GM18507 (cell line): ENCODE data around the gene ZC3H12D.
"Not testable (repeated sequence)": the region's sequence is repeated elsewhere in the genome, so short reads cannot be mapped to it uniquely, and the experiment has no call there.

Experiments
- DNase-seq: peaks from one replicate; pipeline ENCODE4 v3.0.0; 2011; ENCODE audit warnings: low read depth; ENCODE audit not compliant: insufficient read length; ENCODE audit errors: extremely low spot score
- FAIRE-seq: peaks from 2 replicates; lab custom pipeline; 2011; peaks lifted over from hg19 to GRCh38; lab: Jason Lieb, UNC

ZC3H12D gene

GRCh38 chr6:149484733-149485700 is at the start of gene ZC3H12D:
Gene ZC3H12D (minus strand): TSS chr6:149485014. CDS start chr6:149474543, 10,471 bp downstream.
- DNase-seq, result no peak

GRCh38 chr6:149529650-149530049 is 44.8 kb upstream of the ZC3H12D start:
- FAIRE-seq (no peak), DNase-seq (no peak)

More at GRCh38 chr6:149484733-149485700, at the start of gene ZC3H12D:
- peak; percentile 85 for FAIRE-seq

DNA sequence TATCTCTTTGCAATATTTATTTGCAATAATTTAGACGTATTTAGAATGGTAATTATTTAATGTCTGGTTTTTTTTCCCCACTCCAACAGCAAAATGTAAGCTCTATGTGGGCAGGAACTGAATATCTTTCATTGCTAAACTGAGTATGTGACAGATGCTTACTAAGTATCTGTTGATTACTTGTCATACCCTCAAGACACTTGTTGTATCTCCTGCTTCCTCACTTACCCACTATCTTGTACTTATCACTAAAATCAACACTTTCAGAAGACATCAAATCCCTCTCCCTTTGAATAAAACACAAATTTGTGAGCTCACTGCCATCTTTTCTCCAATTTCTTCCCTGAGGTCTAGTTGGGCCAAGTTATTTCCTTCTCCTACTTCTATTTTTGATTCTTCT is 30.7 kb upstream of the ZC3H12D start:
- DNase-seq (no peak), FAIRE-seq (peak; percentile 24)

DNA sequence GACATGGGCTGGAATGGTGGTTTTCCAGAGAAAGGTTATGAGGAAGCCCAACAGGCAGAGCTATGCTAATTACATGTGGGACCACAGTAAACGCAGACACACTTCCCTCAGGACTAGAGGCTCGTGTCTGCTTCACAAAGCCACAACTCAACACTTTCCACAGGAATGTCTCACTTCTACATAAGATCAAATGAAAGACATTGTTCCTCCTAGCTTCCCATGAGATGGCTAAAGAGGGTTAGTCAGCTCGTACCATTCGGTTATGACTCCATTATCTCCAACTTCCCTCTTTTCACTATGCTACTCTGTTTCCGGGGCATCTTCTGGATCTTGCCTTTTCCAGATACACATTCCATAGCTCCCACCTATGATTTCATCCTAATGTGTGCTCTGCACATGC is 29.1 kb upstream of the ZC3H12D start:
- FAIRE-seq, result no peak
- no peak for DNase-seq

DNA sequence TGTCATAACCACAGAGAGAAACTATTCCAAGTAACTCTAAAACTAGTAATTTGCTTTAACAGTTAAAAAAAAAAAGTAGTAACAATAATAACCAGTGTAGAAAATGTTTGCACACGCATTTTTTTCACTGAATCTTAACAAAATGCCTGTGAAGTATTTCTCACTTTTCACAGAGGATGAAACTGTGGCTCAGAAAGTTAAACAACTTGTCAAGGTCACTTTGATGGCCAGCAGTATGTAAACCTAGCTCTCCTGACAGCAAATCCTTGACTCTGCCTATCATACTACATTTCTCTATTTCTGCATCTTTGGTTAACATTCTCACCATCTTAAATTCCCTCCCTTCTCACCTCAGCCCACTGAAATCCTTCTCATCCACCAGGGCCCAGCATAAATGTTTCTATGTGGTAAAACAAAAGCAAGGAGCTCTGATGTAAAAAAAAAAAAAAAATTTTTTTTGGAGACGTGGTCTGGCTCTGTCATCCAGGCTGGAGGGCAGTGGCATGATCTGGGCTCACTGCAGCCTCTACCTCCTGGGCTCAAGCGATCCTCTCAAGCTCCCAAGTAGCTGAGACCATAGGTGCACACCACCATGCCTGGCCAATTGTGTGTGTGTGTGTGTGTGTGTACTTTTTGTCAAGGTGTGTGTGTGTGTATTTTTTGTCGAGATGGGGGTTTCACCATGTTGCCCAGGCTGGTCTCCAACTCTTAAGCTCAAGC is 26.1 kb upstream of the ZC3H12D start:
- DNase-seq, result no peak
- FAIRE-seq, result no peak

DNA sequence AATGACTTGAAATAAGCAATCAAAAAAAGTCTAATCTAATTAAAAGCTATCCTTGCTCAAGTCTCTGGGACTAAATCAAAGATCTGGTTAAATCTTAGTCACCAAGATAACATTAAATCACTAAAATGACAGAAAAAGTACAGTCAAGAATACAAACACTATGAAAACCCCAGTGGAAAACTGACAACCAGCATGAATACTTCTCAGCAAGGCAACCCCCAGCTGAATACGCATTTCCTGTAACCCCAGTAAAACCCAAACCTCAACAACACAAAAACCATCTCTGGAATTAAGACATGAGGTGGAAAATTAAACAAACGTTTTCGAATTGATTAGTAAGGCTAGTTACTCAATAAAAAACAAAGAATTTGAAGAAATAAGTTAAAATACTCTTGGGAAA is 23.7 kb upstream of the ZC3H12D start:
- DNase-seq (no peak), FAIRE-seq (peak; percentile 48)

- FAIRE-seq (no peak), DNase-seq (no peak)
Measured at GRCh38 chr6:149503872-149504271, 19.1 kb upstream of the ZC3H12D start.

GRCh38 chr6:149503276-149503675 is 18.5 kb upstream of the ZC3H12D start:
- FAIRE-seq (no peak), DNase-seq (no peak)

DNA sequence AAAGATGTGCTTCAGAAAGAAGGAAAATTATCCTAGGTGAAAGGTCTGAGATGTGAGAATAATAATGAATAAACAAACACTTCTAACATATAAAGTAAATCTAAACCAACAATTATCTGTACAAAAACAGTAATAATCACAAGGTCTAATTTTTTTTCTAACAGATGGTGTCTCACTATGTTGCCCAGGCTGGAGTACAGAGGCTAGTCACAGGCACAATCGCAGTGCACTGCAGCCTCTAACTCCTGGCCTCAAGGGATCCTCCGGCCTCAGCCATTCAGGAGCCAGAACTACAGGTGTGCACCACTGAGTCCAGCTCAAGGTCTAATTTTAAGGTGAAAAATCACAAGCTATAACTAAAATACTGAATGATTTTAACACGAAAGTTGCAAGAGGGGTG is 17.0 kb upstream of the ZC3H12D start:
- FAIRE-seq, result no peak

DNA sequence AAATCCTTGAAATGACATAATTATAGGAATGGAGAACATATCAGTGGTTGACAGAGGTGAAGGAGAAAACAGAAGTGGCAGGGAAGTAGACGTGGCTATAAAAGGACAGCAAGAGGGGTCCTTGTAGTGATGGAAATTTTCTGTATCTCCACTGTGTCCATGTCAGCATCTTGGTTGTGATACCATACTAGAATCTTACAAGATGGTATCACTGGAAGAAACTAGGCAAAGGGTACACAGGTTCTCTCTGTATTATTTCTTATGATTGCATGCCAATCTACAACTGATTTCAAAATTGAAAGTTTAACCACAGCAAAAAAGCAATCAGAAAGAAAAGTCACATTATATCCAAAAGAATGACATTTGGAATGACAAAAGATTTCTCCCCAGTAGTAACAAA is 16.4 kb upstream of the ZC3H12D start:
- DNase-seq (no peak), FAIRE-seq (no peak)

More for the DNA sequence above, 17.0 kb upstream of the ZC3H12D start:
- no peak for DNase-seq

GRCh38 chr6:149500096-149500495 is 15.3 kb upstream of the ZC3H12D start:
- no peak for DNase-seq
- FAIRE-seq, result peak; percentile 5

DNA sequence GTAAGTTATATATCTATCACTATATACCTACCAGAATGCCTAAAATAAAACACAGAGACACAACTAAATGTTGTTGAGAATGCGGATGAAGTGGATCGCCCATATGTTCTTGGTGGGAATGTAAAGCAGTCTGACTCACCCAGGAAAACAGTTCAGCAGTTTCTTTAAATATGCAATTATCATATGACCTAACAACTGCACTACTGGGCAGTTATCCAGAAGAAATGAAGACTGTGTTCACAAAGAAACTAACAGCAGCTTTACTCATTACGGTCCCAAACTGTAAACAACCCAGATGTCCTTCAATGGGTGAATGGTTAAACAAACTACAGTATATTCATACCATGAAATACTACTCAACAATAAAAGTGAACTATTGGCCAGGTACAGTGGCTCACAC is 14.3 kb upstream of the ZC3H12D start:
- no peak for DNase-seq
- peak; percentile 26 for FAIRE-seq

DNA sequence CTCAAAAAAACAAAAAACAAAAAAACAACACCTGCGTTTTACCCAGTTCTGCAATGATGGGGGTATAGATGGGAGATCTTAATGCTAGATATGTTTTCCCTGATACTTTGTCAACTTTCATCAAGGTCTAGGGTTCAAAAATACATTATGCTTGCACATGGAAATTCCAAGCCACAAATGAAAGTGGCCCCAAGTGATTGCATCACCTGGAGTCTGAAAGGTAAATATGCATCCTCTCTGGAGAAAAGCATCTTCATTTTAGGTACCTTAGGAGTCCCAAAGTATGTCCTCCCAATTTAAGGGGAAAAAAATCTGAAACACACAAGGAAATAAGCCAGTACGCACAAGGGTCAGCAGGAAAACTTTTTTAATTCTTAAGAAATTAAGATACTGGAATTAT is 12.6 kb upstream of the ZC3H12D start:
- no peak for DNase-seq

DNA sequence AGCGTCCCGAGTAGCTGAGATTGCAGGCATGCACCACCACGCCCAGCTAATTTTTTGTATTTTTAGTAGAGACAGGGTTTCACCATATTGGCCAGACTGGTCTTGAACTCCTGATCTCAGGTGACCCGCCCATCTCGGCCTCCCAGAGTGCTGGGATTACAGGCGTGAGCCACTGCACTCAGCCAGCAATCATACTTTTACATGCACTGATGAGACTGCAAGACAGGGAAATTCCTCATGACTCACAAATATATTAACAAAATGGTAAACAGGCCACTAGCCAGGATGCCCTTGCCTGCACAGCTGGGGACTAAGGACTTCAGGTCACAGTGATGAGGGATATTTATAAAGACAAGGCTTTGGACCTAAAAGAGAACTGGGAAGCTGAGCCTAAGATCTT is 11.8 kb upstream of the ZC3H12D start:
- DNase-seq, result not testable (repeated sequence)
- peak; percentile 24 for FAIRE-seq

More for the DNA sequence above, 12.6 kb upstream of the ZC3H12D start:
- FAIRE-seq, result no peak

DNA sequence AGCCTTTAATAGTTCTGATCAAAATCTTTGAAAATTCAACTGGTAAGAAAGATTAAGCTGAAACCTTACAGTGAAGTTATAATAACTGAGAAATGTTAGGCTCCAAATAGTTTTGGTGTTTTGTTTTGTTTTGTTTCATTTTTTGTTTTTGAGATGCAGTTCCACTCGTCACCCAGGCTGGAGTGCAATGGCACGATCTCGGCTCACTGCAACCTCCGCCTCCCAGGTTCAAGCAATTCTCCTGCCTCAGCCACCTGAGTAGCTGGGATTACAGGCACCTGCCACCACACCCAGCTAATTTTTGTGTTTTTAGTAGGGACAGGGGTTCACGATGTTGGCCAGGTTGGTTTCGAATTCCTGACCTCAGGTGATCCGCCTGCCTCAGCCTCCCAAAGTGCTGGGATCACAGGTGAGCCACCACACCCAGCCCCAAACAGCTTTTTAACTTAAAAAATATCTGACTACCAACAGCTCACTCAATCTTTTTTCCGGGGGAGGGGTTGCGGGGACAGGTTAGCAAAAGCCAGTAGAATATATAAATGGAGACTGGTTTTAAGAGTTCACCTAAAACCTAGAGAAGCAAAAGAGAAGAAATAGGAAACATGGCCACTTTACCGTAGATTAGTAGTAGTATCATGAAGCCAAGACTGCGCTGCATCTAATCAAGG is 10.7 kb upstream of the ZC3H12D start:
- not testable (repeated sequence) for FAIRE-seq, DNase-seq

GRCh38 chr6:149494810-149495209 is 10.0 kb upstream of the ZC3H12D start:
- not testable (repeated sequence) for DNase-seq
- peak; percentile 87 for FAIRE-seq

DNA sequence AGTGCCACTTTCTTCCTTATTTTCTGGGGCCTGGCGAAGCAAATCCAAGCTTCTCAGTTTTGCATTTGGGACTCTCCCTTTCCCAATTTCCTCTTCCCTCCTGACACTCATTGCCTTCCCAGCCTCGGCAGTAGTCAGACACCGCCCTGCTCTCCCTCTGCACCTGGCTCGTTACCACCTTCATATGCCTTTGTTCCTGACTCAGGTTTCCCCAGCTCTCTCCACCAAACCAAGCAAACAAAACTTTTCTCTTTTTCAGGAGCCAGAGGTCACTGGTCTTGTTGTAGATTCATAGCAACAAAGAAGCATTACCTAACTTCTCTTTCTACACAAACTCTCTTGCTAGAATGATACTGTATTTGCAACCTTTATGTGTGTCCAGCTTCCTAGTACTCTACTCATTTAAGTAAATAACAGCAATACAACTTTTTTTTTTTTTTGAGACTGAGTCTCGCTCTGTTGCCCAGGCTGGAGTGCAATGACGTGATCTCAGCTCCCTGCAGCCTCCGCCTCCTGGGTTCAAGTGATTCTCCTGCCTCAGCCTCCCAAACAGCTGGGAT is 9.0 kb upstream of the ZC3H12D start:
- no peak for FAIRE-seq
- no peak for DNase-seq

- DNase-seq (no peak), FAIRE-seq (no peak)
Measured at GRCh38 chr6:149492798-149493343, 8.1 kb upstream of the ZC3H12D start.

- no peak for DNase-seq
- peak; percentile 70 for FAIRE-seq
Measured at GRCh38 chr6:149489967-149490366, 5.2 kb upstream of the ZC3H12D start.
